RKO (cell line): ENCODE data around the gene MAMDC4.

ENCODE experiments used
- DNase-seq: peaks from one replicate; pipeline ENCODE4 v3.0.0-alpha.2; 2016; ENCODE audit warnings: low spot score

The MAMDC4 gene

DNA sequence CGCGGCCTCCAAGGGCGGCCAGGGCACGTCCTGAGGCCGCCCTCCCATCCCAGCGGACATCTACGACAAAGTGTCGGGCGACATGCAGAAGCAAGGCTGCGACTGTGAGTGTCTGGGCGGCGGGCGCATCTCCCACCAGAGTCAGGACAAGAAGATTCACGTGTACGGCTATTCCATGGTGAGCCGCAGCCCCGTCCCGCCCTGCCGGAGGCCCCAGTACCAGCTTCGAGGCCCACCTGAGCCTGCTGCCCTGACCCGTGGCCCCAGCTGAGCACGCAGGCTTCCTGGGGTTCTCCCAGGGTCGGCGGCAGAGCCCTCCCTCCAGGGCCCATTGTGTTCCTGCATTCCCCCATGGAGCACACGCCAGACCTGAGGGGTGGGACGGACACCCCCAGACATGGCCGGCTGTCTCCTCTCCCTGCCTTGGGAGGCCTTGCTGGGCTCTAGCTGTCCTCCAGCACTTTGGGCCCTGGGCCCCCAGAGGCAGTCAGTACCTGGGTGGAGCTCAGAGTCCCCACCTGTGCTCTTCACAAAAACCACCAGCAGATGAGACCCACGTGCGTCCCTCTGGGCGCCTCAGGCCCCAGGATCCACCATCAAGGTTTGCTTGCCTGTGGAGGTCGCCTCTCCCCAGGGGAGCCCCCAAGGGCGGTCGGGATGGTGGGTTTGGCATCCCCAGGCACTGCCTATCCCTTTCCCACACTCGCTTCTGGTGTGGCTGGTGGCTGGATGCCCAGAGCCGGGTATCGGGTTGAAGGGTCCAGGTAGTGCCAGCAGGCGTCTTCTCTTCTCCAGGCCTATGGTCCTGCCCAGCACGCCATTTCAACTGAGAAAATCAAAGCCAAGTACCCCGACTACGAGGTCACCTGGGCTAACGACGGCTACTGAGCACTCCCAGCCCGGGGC is 1.9 kb upstream of the MAMDC4 start:
- DNase-seq, result no peak

- no peak for DNase-seq
Observed at GRCh38 chr9:136850866-136851775, 1.0 kb upstream of the MAMDC4 start.

- no peak for DNase-seq
Observed at GRCh38 chr9:136852664-136853595, 784 bp downstream of the MAMDC4 start.

- DNase-seq, result no peak
Observed at GRCh38 chr9:136853596-136854112, 1.5 kb downstream of the MAMDC4 start.

GRCh38 chr9:136854113-136854841 is 2.1 kb downstream of the MAMDC4 start:
- DNase-seq, result no peak

GRCh38 chr9:136854842-136855460 is 2.8 kb downstream of the MAMDC4 start:
- no peak for DNase-seq

GRCh38 chr9:136855461-136856078 is 3.4 kb downstream of the MAMDC4 start:
- DNase-seq, result no peak

- DNase-seq, result no peak
Observed at GRCh38 chr9:136856079-136856476, 3.9 kb downstream of the MAMDC4 start.

DNA sequence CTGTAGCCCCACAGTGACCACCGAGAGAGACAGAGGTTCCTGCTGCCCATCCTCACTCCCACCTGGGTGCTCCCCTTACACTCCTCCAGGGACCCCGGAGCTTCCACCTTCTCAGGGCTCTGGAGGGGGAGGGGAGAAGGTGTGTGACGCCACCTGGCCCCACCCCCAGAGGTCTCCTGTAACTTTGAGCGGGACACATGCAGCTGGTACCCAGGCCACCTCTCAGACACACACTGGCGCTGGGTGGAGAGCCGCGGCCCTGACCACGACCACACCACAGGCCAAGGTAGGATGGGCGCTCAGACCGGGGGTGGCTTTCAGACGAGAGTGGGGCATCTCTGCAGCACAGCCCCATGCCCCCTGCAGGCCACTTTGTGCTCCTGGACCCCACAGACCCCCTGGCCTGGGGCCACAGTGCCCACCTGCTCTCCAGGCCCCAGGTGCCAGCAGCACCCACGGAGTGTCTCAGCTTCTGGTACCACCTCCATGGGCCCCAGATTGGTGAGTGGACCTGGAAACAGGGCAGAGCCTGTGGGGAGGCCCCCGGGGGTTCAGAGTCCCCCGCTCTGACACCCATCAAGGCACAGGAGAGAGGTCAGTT is 4.5 kb downstream of the MAMDC4 start:
- no peak for DNase-seq

DNA sequence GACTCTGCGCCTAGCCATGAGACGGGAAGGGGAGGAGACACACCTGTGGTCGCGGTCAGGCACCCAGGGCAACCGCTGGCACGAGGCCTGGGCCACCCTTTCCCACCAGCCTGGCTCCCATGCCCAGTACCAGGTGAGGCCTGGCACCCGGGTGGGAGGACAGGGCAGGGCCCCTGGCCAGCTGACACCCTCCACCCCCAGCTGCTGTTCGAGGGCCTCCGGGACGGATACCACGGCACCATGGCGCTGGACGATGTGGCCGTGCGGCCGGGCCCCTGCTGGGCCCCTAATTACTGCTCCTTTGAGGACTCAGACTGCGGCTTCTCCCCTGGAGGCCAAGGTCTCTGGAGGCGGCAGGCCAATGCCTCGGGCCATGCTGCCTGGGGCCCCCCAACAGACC is 5.0 kb downstream of the MAMDC4 start:
- no peak for DNase-seq

GRCh38 chr9:136857581-136858412 is 5.7 kb downstream of the MAMDC4 start:
- no peak for DNase-seq

DNA sequence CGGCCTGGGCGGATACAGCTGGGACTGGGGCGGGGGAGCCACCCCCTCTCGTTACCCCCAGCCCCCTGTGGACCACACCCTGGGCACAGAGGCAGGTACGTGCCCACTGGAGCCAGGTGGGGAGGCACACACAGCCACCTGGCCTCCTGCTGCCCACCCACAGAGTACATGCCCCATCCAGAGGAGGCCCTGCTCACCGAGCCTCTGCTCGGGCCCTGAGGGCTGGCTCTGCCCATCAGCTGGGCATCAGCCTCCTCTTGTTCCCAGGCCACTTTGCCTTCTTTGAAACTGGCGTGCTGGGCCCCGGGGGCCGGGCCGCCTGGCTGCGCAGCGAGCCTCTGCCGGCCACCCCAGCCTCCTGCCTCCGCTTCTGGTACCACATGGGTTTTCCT is 6.3 kb downstream of the MAMDC4 start:
- no peak for DNase-seq

DNA sequence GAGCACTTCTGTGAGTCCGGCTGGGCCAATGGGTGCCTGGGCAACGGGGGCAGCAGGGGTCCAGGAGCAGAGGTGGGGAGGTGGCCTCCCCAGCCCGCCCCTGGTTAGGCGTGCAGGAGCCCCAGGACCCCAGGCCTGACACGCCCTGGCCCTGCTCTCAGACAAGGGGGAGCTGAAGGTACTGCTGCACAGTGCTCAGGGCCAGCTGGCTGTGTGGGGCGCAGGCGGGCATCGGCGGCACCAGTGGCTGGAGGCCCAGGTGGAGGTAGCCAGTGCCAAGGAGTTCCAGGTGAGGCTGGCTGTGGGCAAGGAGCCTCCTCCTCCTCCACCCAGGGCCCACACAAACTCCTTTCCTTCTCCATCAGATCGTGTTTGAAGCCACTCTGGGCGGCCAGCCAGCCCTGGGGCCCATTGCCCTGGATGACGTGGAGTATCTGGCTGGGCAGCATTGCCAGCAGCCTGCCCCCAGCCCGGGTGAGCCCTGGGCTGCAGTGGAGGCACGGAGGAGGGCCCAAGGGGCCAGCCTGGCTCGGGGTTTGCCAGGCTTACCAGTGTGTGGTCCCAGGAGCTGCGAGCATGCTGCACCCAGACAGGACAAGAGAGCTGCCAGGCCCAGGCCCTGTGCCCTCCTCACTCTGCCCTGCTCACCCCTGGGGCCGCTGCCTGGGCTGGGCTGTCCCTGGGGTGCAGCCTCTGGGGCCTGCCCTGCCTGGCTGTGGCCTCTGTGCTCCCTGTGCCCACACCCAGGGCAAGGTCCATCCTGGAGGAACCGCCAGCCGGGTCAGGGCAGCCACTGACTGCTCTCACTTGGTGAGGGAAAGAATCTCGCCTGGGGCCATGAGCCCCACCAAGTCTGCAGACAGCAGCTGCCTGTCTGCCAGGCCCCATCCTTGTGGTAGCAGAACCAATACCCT is 7.0 kb downstream of the MAMDC4 start:
- no peak for DNase-seq

GRCh38 chr9:136860529-136860928 is 8.4 kb downstream of the MAMDC4 start:
- DNase-seq, result no peak

DNA sequence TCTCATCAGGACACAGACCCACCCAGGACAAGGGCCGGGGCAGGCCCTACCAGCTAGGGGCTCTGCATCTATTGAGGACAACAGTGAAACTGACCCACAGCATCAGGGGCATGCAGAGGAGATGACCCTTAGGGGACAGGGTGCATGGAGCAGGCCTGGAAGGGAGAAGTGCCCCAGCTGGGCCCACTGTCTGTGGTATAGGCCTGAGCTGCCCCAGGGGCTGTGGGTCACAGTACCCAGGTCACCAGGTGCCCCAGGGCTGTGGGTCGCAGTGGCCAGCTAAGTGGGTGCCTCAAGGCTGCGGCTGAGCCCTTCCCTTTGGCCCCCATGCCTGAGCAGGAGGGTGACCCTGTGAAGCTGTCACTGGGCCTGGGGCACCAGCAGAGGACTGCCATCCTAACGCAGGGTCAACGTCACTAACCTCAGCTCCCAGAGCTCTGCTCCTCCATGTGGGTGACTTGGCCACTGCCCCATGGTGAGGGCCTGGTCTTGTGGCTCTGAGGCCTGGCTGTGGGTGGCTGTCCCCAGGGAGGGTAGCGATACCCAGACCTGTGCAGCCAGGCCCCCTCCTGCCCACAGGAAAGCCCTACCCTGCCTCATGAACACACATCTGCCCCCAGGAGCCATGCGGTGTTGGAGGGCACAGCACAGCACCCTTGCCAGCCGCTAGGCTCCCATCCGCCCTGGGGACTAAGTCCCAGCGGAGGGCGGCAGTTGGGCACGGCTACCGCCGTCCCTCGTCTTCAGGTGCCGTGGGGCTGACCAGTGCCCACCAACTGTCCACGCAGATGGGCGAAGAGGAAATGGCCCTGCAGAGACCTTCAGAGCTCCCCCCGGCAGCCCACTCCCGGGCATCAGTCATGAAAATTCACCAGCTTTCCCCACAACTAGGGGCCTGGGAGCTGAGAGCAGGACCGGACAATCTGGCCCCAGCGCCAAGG is 9.1 kb downstream of the MAMDC4 start:
- DNase-seq, result no peak

GRCh38 chr9:136861874-136862457 is 9.8 kb downstream of the MAMDC4 start:
- no peak for DNase-seq
